Lung (tissue), 16 donors: ENCODE results near the gene ZNF585A. TPM values are rescaled to one million over a fixed set of nuclear protein-coding genes. Genes with fewer than 3 reads are reported as not detected.

Source experiments
- ATAC-seq: fragments of 200-7000 bp; cut with Tn5 transposase; one replicate; pipeline ENCODE4 v1.9.1; 2020; ENCODE audit warnings: moderate number of reproducible peaks; ENCODE audit not compliant: insufficient read depth, low FRiP score
- DNase-seq, 3 donors: peaks; one replicate each; pipeline ENCODE4 v3.0.0-alpha.2; 2013 to 2017
- H3K27ac ChIP-seq, 2 donors: one replicate each; pipeline ENCODE4 v1.5.1; 2013; ENCODE audit warnings: mild to moderate bottlenecking in 2 of 2, moderate library complexity in 2 of 2, control low read depth in 1 of 2, inconsistent platforms in 1 of 2, low read depth in 1 of 2, low read length in 1 of 2
- H3K27me3 ChIP-seq, 3 donors: one replicate each; pipeline ENCODE4 v1.5.1; 2013; ENCODE audit warnings: low read length in 2 of 3; ENCODE audit not compliant: control insufficient read depth in 3 of 3, insufficient read depth in 3 of 3
- H3K36me3 ChIP-seq, 4 donors: one replicate each; pipeline ENCODE4 v1.5.1; 2013; ENCODE audit warnings: low read length in 4 of 4, mild to moderate bottlenecking in 1 of 4, moderate library complexity in 1 of 4; ENCODE audit not compliant: control insufficient read depth in 4 of 4, insufficient read depth in 4 of 4
- H3K4me1 ChIP-seq, 5 donors: one replicate each; pipeline ENCODE4 v1.5.1; 2013; ENCODE audit warnings: low read length in 5 of 5, mild to moderate bottlenecking in 2 of 5, moderate library complexity in 1 of 5; ENCODE audit not compliant: control insufficient read depth in 5 of 5, insufficient read depth in 5 of 5
- H3K4me3 ChIP-seq: one replicate; pipeline ENCODE4 v1.5.1; 2013; ENCODE audit warnings: mild to moderate bottlenecking, control low read depth, moderate library complexity
- H3K9ac ChIP-seq, 2 donors: one replicate each; pipeline ENCODE4 v1.5.1; 2013; ENCODE audit warnings: low read length in 2 of 2, control low read depth in 1 of 2; ENCODE audit not compliant: insufficient read depth in 1 of 2
- H3K9me3 ChIP-seq, 4 donors: one replicate each; pipeline ENCODE4 v1.5.1; 2013; ENCODE audit warnings: low read length in 3 of 4, mild to moderate bottlenecking in 1 of 4, moderate library complexity in 1 of 4; ENCODE audit not compliant: control insufficient read depth in 4 of 4, insufficient read depth in 3 of 4
- CTCF ChIP-seq: IDR thresholded peaks from 2 replicates; pipeline ENCODE4 v1.5.1; 2012; ENCODE audit warnings: mild to moderate bottlenecking; ENCODE audit errors: control extremely low read depth, extremely low read depth
- WGBS, 2 donors: extraction: QIAGEN DNeasy Blood & Tissue Kit; methylation state at CpG; one replicate each; pipeline ENCODE4 v1.1.7; 2013; 5-methylcytosine and 5-hydroxymethylcytosine counted together
- long read RNA-seq, 5 donors: transcript quantifications; one replicate each; lab custom pipeline, GENCODE V29; 2026
- polyA plus RNA-seq, 2 donors: library from polyadenylated mRNA; stranded (reverse); fragments of 200-250 nt; gene quantifications; one replicate each; pipeline ENCODE4 v1.2.1, GENCODE V29; 2013
- total RNA-seq, 2 donors: library from RNA; depleted of rRNA in 1 of 2; stranded (reverse); fragments of >200 nt in 1 of 2; gene quantifications; one replicate each; pipeline ENCODE4 v1.2.1, GENCODE V29; 2014 to 2021
- donor health status: control.
- donor health status: control.
- donor health status: Bipolar disorder and iron deficiency.
- donor health status: healthy.
- donor health status: DM: yes; HTN: yes; CAD: no.

The ZNF585A gene
- 10 to 100 TPM in 1 of 2 donors, 1 to 10 TPM in 1; 8.5 to 17.2 TPM for total RNA-seq
- 10 to 100 TPM in 1 of 2 donors, 1 to 10 TPM in 1; 9.9 to 12.7 TPM for polyA plus RNA-seq
- long read RNA-seq, donor 1, full-length matches to known transcripts: 10 of 10 reads
- long read RNA-seq, donor 1, partial matches to known transcripts: 0 of 10 reads
- long read RNA-seq, donor 1, other reads (novel, unspliced or antisense): 0 of 10 reads
- long read RNA-seq, donor 2, full-length matches to known transcripts: 9 of 9 reads
- long read RNA-seq, donor 2, partial matches to known transcripts: 0 of 9 reads
- long read RNA-seq, donor 2, other reads (novel, unspliced or antisense): 0 of 9 reads
- long read RNA-seq, donor 3, full-length matches to known transcripts: 12 of 12 reads
- long read RNA-seq, donor 3, partial matches to known transcripts: 0 of 12 reads
- long read RNA-seq, donor 3, other reads (novel, unspliced or antisense): 0 of 12 reads
- long read RNA-seq, donor 4, full-length matches to known transcripts: 9 of 9 reads
- long read RNA-seq, donor 4, partial matches to known transcripts: 0 of 9 reads
- long read RNA-seq, donor 4, other reads (novel, unspliced or antisense): 0 of 9 reads
- long read RNA-seq, donor 5, full-length matches to known transcripts: 10 of 10 reads
- long read RNA-seq, donor 5, partial matches to known transcripts: 0 of 10 reads
- long read RNA-seq, donor 5, other reads (novel, unspliced or antisense): 0 of 10 reads

DNA sequence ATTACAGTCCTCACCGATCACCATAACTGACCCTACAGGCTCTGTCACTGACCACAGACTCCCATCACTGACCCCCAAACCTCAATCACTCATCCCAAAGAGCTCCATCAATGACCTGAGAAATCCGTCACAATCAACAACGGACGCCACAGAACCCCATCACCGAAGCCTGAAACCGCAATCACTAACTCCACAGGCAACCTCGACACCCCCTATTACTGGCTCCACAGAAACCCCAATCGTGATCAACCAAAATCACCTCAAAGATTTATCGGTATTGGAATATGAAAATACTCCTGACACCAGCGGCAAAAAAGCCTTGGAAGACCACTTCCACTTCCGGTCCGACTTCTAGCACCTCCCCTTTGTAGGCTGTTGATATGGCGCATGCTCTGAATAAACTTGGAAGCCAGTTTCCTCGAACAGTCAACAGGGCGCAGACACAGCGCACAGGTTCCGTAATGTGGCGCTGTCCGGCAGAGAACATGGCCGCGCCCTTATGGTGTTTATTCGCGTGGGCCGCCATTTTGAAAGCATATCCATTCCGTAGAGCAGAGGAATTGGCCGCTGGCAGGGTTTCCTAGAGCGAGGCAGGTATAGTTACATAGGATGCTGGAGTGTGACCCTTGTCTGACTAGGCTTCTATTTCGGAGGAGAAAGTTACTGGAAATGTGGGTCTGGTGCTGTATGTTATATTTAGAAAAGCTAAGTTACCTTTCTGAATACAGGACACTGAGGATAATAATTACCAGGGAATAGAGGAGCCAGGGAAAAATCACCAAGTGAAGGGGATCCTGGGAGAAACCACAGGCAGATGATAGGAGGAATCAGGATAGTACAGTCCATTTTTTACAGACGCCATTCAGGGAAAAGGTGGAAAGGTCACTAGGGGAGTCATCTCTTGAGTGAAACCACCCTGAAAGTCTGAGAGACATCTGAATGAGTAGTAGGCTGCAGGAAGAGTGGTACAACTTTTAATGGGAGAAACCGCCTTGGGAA lies at the start of gene ZNF585A:
ZNF585A (minus strand) TSS at position 328 of the 999 bp plus-strand sequence. CDS start 2,785 bp downstream, outside the sequence.
- peaks cover 0 to 14% (median 7%) of the 10 kb centered on the region in 4 donors for H3K9me3 ChIP-seq
- 5 to 6% methylated on average over 30 of the region's 30 CpGs for WGBS, 2 donors
- H3K36me3 ChIP-seq: peaks cover 0 to 23% (median 12%) of the 10 kb centered on the region in 4 donors
- no peaks in the 10 kb centered on the region for H3K27me3 ChIP-seq
- DNase-seq: peak; percentile 95 to 99 (median 98)
- peaks cover 0 to 3% (median 0%) of the 10 kb centered on the region in 5 donors for H3K4me1 ChIP-seq
- peak; percentile 7 for TF ChIP-seq CTCF
- H3K27ac ChIP-seq: peak within 1 kb of the TSS; percentile 13 to 74
- ATAC-seq: peak; percentile 98
- peak within 1 kb of the TSS; percentile 57 for H3K4me3 ChIP-seq
- H3K9ac ChIP-seq: peak within 1 kb of the TSS; percentile 81 to 99

DNA sequence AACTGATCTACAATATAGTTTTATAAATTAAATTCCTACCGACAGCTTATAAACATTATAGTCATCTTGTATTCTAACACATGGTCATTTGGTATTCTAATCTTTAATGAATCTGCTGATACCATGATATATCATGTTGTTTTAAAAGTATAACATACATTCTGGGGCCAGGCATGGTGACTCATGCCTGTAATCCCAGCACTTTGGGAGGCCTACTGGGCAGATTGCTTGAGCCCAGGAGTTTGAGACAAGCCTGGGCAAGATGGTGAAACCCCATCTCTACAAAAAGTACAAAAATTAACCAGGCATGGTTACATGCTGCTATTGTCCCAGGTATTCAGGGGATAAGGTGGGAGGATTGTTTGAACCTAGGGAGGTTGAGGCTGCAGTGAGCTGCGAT lies 48.6 kb upstream of the ZNF585A start:
- peaks cover 0 to 7% (median 2%) of the 10 kb centered on the region in 5 donors for H3K4me1 ChIP-seq
- no peak overlapping the region for H3K9ac ChIP-seq
- WGBS, 2 donors: 92 to 93% methylated on average over 2 of the region's 2 CpGs
- no peak for TF ChIP-seq CTCF
- H3K27me3 ChIP-seq: no peaks in the 10 kb centered on the region
- DNase-seq (no peak), ATAC-seq (no peak)
- peaks cover 0 to 6% (median 0%) of the 10 kb centered on the region in 4 donors for H3K9me3 ChIP-seq
- H3K4me3 ChIP-seq: no peak overlapping the region
- H3K36me3 ChIP-seq: peaks cover 7 to 17% (median 10%) of the 10 kb centered on the region in 4 donors
- no peak overlapping the region for H3K27ac ChIP-seq

DNA sequence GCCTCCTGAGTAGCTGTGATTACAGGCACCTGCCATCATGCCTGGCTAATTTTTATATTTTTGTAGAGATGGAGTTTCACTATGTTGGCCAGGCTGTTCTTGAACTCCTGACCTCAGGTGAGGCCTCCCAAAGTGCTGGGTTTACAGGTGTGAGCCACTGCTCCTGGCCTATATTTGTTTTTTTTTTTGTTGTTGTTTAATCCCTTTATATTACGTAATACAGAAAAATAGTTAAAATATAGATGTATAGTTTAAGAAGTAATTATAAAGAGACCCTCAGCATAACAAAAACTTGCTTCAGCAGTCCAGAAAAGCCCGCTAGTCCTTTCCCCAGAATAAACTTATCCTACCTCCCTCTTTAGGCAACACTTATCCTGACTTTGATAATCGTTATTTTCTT lies 47.9 kb upstream of the ZNF585A start:
- 92 to 93% methylated on average over 3 of the region's 3 CpGs for WGBS, 2 donors
- peaks cover 3 to 11% (median 5%) of the 10 kb centered on the region in 4 donors for H3K36me3 ChIP-seq

More for the DNA sequence above, 47.9 kb upstream of the ZNF585A start:
- no peak for TF ChIP-seq CTCF
- DNase-seq: no peak
- no peak for ATAC-seq
- peaks cover 0 to 7% (median 2%) of the 10 kb centered on the region in 5 donors for H3K4me1 ChIP-seq
- no peak overlapping the region for H3K9ac ChIP-seq
- H3K4me3 ChIP-seq: no peak overlapping the region
- peaks cover 0 to 6% (median 0%) of the 10 kb centered on the region in 4 donors for H3K9me3 ChIP-seq
- no peak overlapping the region for H3K27ac ChIP-seq
- H3K27me3 ChIP-seq: no peaks in the 10 kb centered on the region
